Neutrophil (primary cell): Measurements from ENCODE around the gene UBASH3A.

Experiments used
- H3K27ac ChIP-seq: fragments of 200-600 bp; sonication (generic); 2 replicates; pipeline ENCODE4 v1.5.1; 2016; ENCODE audit warnings: mild to moderate bottlenecking, moderate library complexity
- H3K27me3 ChIP-seq: fragments of 200-600 bp; sonication (generic); 2 replicates; pipeline ENCODE4 v1.6.0; 2016; ENCODE audit warnings: mild to moderate bottlenecking
- H3K36me3 ChIP-seq: fragments of 200-600 bp; sonication (generic); 2 replicates; pipeline ENCODE4 v1.5.1; 2017
- H3K4me1 ChIP-seq, 2 experiments: fragments of 200-600 bp in 1 of 2; sonication (generic) in 1 of 2; 1 replicate in 1 of 2; 2 replicates in 1 of 2; pipeline versions ENCODE4 v1.5.1 to v1.6.1; 2013 to 2016; ENCODE audit warnings: low read depth in 1 of 2, low read length in 1 of 2, mild to moderate bottlenecking in 1 of 2, moderate library complexity in 1 of 2; ENCODE audit not compliant: control insufficient read depth in 1 of 2, insufficient read depth in 1 of 2
- H3K4me3 ChIP-seq, 2 experiments: fragments of 200-600 bp in 1 of 2; sonication (generic) in 1 of 2; 1 replicate in 1 of 2; 2 replicates in 1 of 2; pipeline ENCODE4 v1.5.1; 2013 to 2016; ENCODE audit warnings: low read depth in 1 of 2, low read length in 1 of 2, mild to moderate bottlenecking in 1 of 2, moderate library complexity in 1 of 2
- H3K9me3 ChIP-seq: fragments of 200-600 bp; sonication (generic); 2 replicates; pipeline ENCODE4 v1.5.1; 2016
- CTCF ChIP-seq: fragments of 200-600 bp; sonication (generic); IDR thresholded peaks from 2 replicates; pipeline ENCODE4 v1.5.1; 2016; ENCODE audit warnings: antibody characterized with exemption

The UBASH3A gene

GRCh38 chr21:42490720-42491119, 87.0 kb downstream of the UBASH3A start:
- Histone ChIP-seq H3K4me1 (peaks cover 19 to 25% of the 10 kb centered on the region in 2 experiments), H3K4me3 (no peak overlapping the region), H3K27me3 (no peaks in the 10 kb centered on the region), H3K27ac (no peak overlapping the region), H3K36me3 (no peaks in the 10 kb centered on the region), H3K9me3 (no peaks in the 10 kb centered on the region)
- TF ChIP-seq CTCF: no peak

- TF ChIP-seq CTCF: no peak
- peaks cover 23 to 28% of the 10 kb centered on the region in 2 experiments for H3K4me1 ChIP-seq
- no peaks in the 10 kb centered on the region for H3K36me3 ChIP-seq
- H3K4me3 ChIP-seq: no peak overlapping the region
- no peak overlapping the region for H3K27ac ChIP-seq
- H3K27me3 ChIP-seq: no peaks in the 10 kb centered on the region
- no peaks in the 10 kb centered on the region for H3K9me3 ChIP-seq
Observed at GRCh38 chr21:42491328-42491727, 87.6 kb downstream of the UBASH3A start.

GRCh38 chr21:42492201-42492600, 88.5 kb downstream of the UBASH3A start:
- no peak overlapping the region for H3K27ac ChIP-seq

GRCh38 chr21:42493109-42494060, 89.7 kb downstream of the UBASH3A start:
- no peaks in the 10 kb centered on the region for H3K9me3 ChIP-seq
- no peak overlapping the region for H3K27ac ChIP-seq
- TF ChIP-seq CTCF: no peak
- H3K4me1 ChIP-seq: peaks cover 30 to 35% of the 10 kb centered on the region in 2 experiments
- H3K27me3 ChIP-seq: no peaks in the 10 kb centered on the region
- no peak overlapping the region for H3K4me3 ChIP-seq
- no peaks in the 10 kb centered on the region for H3K36me3 ChIP-seq

More at GRCh38 chr21:42492201-42492600, 88.5 kb downstream of the UBASH3A start:
- no peak overlapping the region for H3K4me3 ChIP-seq
- H3K36me3 ChIP-seq: no peaks in the 10 kb centered on the region
- H3K4me1 ChIP-seq: peaks cover 30 to 35% of the 10 kb centered on the region in 2 experiments
- H3K27me3 ChIP-seq: no peaks in the 10 kb centered on the region
- H3K9me3 ChIP-seq: no peaks in the 10 kb centered on the region
- TF ChIP-seq CTCF: no peak

- TF ChIP-seq CTCF: no peak
- Histone ChIP-seq H3K4me3 (no peak overlapping the region), H3K9me3 (no peaks in the 10 kb centered on the region), H3K36me3 (no peaks in the 10 kb centered on the region), H3K4me1 (peaks cover 30 to 35% of the 10 kb centered on the region in 2 experiments), H3K27ac (no peak overlapping the region), H3K27me3 (no peaks in the 10 kb centered on the region)
Observed at GRCh38 chr21:42495027-42495426, 91.3 kb downstream of the UBASH3A start.
